PC-3 (cell line): ENCODE results near the gene TPPP3. TPM values are rescaled to one million over a fixed set of nuclear protein-coding genes. Genes with fewer than 3 reads are reported as not detected.
A peak's percentile ranks its signal among the peaks of the same experiment; 100 is the strongest.

Experiments used
- ATAC-seq: fragments of 200-7000 bp; cut with Tn5 transposase; 2 replicates; pipeline ENCODE4 v1.9.1; 2020; ENCODE audit warnings: mild to moderate bottlenecking, moderate library complexity
- BruUV-seq: library from RNA; stranded (reverse); fragments of 400-500 nt; replicated peaks from 2 replicates; lab custom pipeline; 2021; lab: Mats Ljungman, UMichigan
- CTCF ChIA-PET: fragments of 300-600 bp; sonication (Branson Sonifier 250); formaldehyde crosslinking; loops from one replicate; lab custom pipeline; 2022; ENCODE audit warnings: antibody characterized with exemption; lab: Charles Lee
- POLR2A ChIA-PET: fragments of 300-600 bp; sonication (Branson Sonifier 250); formaldehyde crosslinking; loops from one replicate; lab custom pipeline; 2022; ENCODE audit warnings: antibody characterized with exemption; ENCODE audit not compliant: unreplicated experiment; lab: Charles Lee
- DNase-seq: peaks from one replicate; pipeline ENCODE4 v3.0.0-alpha.2; 2015
- H2AFZ ChIP-seq: fragments of 300-600 bp; sonication (generic); 2 replicates; pipeline ENCODE4 v1.6.0; 2016; ENCODE audit warnings: antibody characterized with exemption, low read length
- H3F3A ChIP-seq: fragments of 300-600 bp; sonication (generic); one replicate; pipeline ENCODE4 v1.6.0; 2017; ENCODE audit warnings: antibody characterized with exemption, low read length, control low read depth, mild to moderate bottlenecking; ENCODE audit not compliant: unreplicated experiment
- H3K27ac ChIP-seq: fragments of 300-600 bp; sonication (generic); 2 replicates; pipeline ENCODE4 v1.5.1; 2016; ENCODE audit warnings: mild to moderate bottlenecking, low read length
- H3K27me3 ChIP-seq: fragments of 300-600 bp; sonication (generic); 2 replicates; pipeline ENCODE4 v1.6.1; 2016; ENCODE audit warnings: low read length, mixed read lengths
- H3K36me3 ChIP-seq: fragments of 300-600 bp; sonication (generic); 2 replicates; pipeline ENCODE4 v1.6.1; 2016; ENCODE audit warnings: low read depth, mixed run types, low read length, mixed read lengths
- H3K4me1 ChIP-seq: fragments of 300-600 bp; sonication (generic); 2 replicates; pipeline ENCODE4 v1.5.1; 2016; ENCODE audit warnings: low read length; ENCODE audit not compliant: insufficient read depth
- H3K4me2 ChIP-seq: fragments of 300-600 bp; sonication (generic); 2 replicates; pipeline ENCODE4 v1.6.0; 2016; ENCODE audit warnings: low read length
- H3K4me3 ChIP-seq: fragments of 300-600 bp; sonication (generic); 2 replicates; pipeline ENCODE4 v1.5.1; 2016; ENCODE audit warnings: mild to moderate bottlenecking, low read length, mixed read lengths
- H3K79me2 ChIP-seq: fragments of 300-600 bp; sonication (generic); 2 replicates; pipeline ENCODE4 v1.6.1; 2017; ENCODE audit warnings: low read length, mixed read lengths
- H3K9ac ChIP-seq: fragments of 300-600 bp; sonication (generic); 2 replicates; pipeline ENCODE4 v1.6.0; 2016; ENCODE audit warnings: mild to moderate bottlenecking, low read length
- H3K9me2 ChIP-seq: fragments of 300-600 bp; sonication (generic); replicated peaks from 2 replicates; pipeline ENCODE4 v1.6.1; 2016; ENCODE audit warnings: mixed run types, low read length, mixed read lengths
- H3K9me3 ChIP-seq: fragments of 300-600 bp; sonication (generic); 2 replicates; pipeline ENCODE4 v1.6.1; 2016; ENCODE audit warnings: low read length, mixed read lengths
- H4K20me1 ChIP-seq: fragments of 300-600 bp; sonication (generic); 2 replicates; pipeline ENCODE4 v1.6.1; 2016; ENCODE audit warnings: low read length, mixed read lengths
- EZH2 ChIP-seq: fragments of 300-600 bp; sonication (generic); IDR thresholded peaks from one replicate; pipeline ENCODE4 v1.6.1; 2017; ENCODE audit warnings: antibody characterized with exemption, mild to moderate bottlenecking, low read length; ENCODE audit not compliant: unreplicated experiment
- EZH2phosphoT487 ChIP-seq: fragments of 300-600 bp; sonication (generic); IDR thresholded peaks from 2 replicates; pipeline ENCODE4 v1.6.1; 2018; ENCODE audit warnings: mild to moderate bottlenecking, antibody characterized with exemption, low read length, borderline replicate concordance
- intact Hi-C: fragments of 100-400 bp; cut with micrococcal nuclease; formaldehyde crosslinking; loops from 2 replicates; pipeline ENCODE4 v1.9.0; 2023
- total RNA-seq: library from RNA; depleted of rRNA; stranded (reverse); fragments of >200 nt; gene quantifications from 2 replicates; pipeline ENCODE4 v1.2.3, GENCODE V29; 2014
- TF ChIP-seq, protein P1 (sequence below): fragments of 300-600 bp; sonication (generic); conservative IDR thresholded peaks from 2 replicates; pipeline ENCODE4 v1.5.1; 2017; ENCODE audit warnings: antibody characterized with exemption, low read depth, mild to moderate bottlenecking, low read length

The TPPP3 gene
- total RNA-seq, 1 experiment from 2014 or later, result not detected

DNA sequence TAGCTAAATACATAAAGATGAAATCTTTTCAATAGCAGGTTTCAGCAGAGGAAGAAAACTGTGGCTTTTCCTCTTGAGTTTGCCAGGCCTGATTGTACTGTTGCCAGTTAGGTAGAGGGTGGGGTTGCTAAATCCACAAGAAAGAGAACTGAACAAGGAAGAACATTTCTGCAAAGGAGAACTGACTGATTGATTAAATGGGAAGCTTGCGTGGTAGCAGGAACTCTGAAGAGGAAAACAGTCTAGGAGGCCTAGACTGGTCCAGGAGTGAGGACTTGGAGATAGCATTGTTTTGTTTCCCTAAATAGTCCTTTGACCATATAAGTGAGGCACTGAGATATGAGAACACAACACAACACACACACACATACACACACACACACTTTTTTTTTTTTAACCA is 47.9 kb downstream of the TPPP3 start:
- CTCF ChIA-PET, result no interaction called here
- BruUV-seq, result no TSS peak

DNA sequence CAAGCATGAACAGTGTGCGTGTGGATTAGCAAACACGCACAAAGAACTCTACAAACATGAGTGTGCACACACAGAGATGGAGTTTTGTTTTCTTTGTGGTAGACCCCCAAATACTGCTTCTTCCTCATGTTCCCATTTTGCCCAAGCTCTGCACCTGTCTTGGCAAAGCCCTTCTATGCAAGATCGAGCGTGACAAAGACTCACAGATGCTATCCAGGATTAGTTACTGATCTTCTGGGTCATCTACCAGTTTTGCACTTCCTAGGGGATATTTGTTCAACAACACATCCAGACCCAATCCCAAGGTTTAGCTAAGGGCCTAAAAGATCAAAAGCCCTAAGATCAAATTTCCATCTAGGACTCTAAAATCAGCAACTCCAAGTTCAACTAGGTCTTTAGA is 50.7 kb downstream of the TPPP3 start:
- Histone ChIP-seq H3K4me1 (peaks cover 25% of the 10 kb centered on the region), H2AFZ (no peak overlapping the region), H3K27ac (no peak overlapping the region), H3K4me3 (no peak overlapping the region), H3K27me3 (no peaks in the 10 kb centered on the region), H3K9ac (no peak overlapping the region), H3K79me2 (no peaks in the 10 kb centered on the region), H3F3A (no peaks in the 10 kb centered on the region), H3K4me2 (no peak overlapping the region), H3K36me3 (no peaks in the 10 kb centered on the region), H3K9me3 (no peaks in the 10 kb centered on the region), H4K20me1 (no peaks in the 10 kb centered on the region), H3K9me2 (no peaks in the 10 kb centered on the region)
- CTCF ChIA-PET, result no interaction called here
- no TSS peak for BruUV-seq
- intact Hi-C loops, result loop anchor here (10.0 kb wide), 1 partner anchor 52 kb away; the partner anchor contains the start of gene TPPP3
- ATAC-seq (no peak), DNase-seq (no peak)
- no peak for TF ChIP-seq EZH2phosphoT487
- TF ChIP-seq, protein P1, sequence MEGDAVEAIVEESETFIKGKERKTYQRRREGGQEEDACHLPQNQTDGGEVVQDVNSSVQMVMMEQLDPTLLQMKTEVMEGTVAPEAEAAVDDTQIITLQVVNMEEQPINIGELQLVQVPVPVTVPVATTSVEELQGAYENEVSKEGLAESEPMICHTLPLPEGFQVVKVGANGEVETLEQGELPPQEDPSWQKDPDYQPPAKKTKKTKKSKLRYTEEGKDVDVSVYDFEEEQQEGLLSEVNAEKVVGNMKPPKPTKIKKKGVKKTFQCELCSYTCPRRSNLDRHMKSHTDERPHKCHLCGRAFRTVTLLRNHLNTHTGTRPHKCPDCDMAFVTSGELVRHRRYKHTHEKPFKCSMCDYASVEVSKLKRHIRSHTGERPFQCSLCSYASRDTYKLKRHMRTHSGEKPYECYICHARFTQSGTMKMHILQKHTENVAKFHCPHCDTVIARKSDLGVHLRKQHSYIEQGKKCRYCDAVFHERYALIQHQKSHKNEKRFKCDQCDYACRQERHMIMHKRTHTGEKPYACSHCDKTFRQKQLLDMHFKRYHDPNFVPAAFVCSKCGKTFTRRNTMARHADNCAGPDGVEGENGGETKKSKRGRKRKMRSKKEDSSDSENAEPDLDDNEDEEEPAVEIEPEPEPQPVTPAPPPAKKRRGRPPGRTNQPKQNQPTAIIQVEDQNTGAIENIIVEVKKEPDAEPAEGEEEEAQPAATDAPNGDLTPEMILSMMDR, result no peak
- TF ChIP-seq EZH2, result no peak
- POLR2A ChIA-PET, result no interaction called here

More for the DNA sequence above, 47.9 kb downstream of the TPPP3 start:
- Histone ChIP-seq H3K27me3 (no peaks in the 10 kb centered on the region), H2AFZ (no peak overlapping the region), H3K4me1 (peaks cover 25% of the 10 kb centered on the region), H3K4me3 (no peak overlapping the region), H3K4me2 (peak overlapping the region; percentile 52), H3K9ac (no peak overlapping the region; the same call in 1 of the 2 replicates), H3F3A (no peaks in the 10 kb centered on the region), H4K20me1 (no peaks in the 10 kb centered on the region), H3K79me2 (no peaks in the 10 kb centered on the region), H3K9me3 (no peaks in the 10 kb centered on the region), H3K36me3 (no peaks in the 10 kb centered on the region), H3K27ac (peak overlapping the region; percentile 60), H3K9me2 (no peaks in the 10 kb centered on the region)
- intact Hi-C loops, result loop anchor here (5.0 to 10.0 kb wide), 2 partner anchors 49 to 68 kb away; partner anchors contain the start of genes PLEKHG4 and TPPP3
- ATAC-seq (peak; percentile 48), DNase-seq (peak; percentile 24)
- POLR2A ChIA-PET, result interaction anchor here (0.6 kb wide), 1 partner anchor 294 kb away, joined by 16 read pairs; no protein-coding TSS in a partner anchor
- TF ChIP-seq EZH2phosphoT487, result no peak
- TF ChIP-seq, protein P1, result no peak
- TF ChIP-seq EZH2, result no peak

DNA sequence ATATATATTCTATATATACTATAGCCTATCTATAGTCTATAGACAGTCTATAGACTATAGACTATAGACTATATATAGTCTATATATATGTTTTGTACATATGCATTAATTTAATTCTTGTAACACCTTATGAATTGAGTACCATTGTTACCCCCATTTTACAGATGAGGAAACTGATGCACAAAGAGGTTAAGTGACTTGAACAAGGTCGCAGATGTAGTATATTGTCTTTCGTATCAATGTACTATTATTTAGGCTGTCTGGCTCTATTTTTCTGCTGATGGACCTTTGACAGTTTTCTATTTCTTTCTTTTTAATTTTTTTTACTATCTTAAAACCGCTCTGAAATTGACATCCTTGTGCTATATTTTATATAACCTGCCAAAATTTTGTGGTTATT is 52.0 kb downstream of the TPPP3 start:
- H3F3A ChIP-seq, result no peaks in the 10 kb centered on the region
- H3K79me2 ChIP-seq, result no peaks in the 10 kb centered on the region
- intact Hi-C loops, result loop anchor here (10.0 kb wide), 1 partner anchor 54 kb away; the partner anchor contains the start of gene TPPP3
- DNase-seq (no peak), ATAC-seq (no peak)
- H2AFZ ChIP-seq, result no peak overlapping the region
- no peak overlapping the region for H3K27ac ChIP-seq
- H3K4me3 ChIP-seq, result no peak overlapping the region
- no peaks in the 10 kb centered on the region for H3K27me3 ChIP-seq
- no peak overlapping the region for H3K4me2 ChIP-seq
- H4K20me1 ChIP-seq, result no peaks in the 10 kb centered on the region
- TF ChIP-seq EZH2phosphoT487 (no peak), EZH2 (no peak)
- TF ChIP-seq, protein P1, result no peak
- H3K9me3 ChIP-seq, result no peaks in the 10 kb centered on the region
- H3K4me1 ChIP-seq, result peaks cover 14% of the 10 kb centered on the region
- no peak overlapping the region for H3K9ac ChIP-seq
- no peaks in the 10 kb centered on the region for H3K36me3 ChIP-seq
- CTCF ChIA-PET, result no interaction called here
- no peaks in the 10 kb centered on the region for H3K9me2 ChIP-seq
- POLR2A ChIA-PET, result no interaction called here
- BruUV-seq, result no TSS peak
